Uterus (tissue), 4 donors: ENCODE data around the gene LOXL1. TPM values are rescaled to one million over a fixed set of nuclear protein-coding genes. Genes with fewer than 3 reads are reported as not detected.
A peak's percentile ranks its signal among the peaks of the same experiment; 100 is the strongest.

Experiments
- DNase-seq, 2 donors: peaks; one replicate each; pipeline ENCODE4 v3.0.0-alpha.2; 2019 to 2020
- H3K27ac ChIP-seq, 2 donors: fragments of 200-600 bp; sonication (generic); 1 replicate in 1 of 2; 2 replicates in 1 of 2; pipeline ENCODE4 v1.5.1; 2016 to 2018
- H3K27me3 ChIP-seq, 2 donors: fragments of 200-600 bp; sonication (generic); one replicate each; pipeline ENCODE4 v1.5.1; 2018 to 2019; ENCODE audit warnings: control low read depth in 1 of 2
- H3K36me3 ChIP-seq, 2 donors: fragments of 200-600 bp; sonication (generic); one replicate each; pipeline ENCODE4 v1.5.1; 2019; ENCODE audit warnings: control low read depth in 1 of 2
- H3K4me1 ChIP-seq, 2 donors: fragments of 200-600 bp; sonication (generic); one replicate each; pipeline ENCODE4 v1.5.1; 2018 to 2019; ENCODE audit warnings: control low read depth in 1 of 2
- H3K4me3 ChIP-seq, 2 donors: fragments of 200-600 bp; sonication (generic); 1 replicate in 1 of 2; 2 replicates in 1 of 2; pipeline ENCODE4 v1.5.1; 2018 to 2019; ENCODE audit warnings: mild to moderate bottlenecking in 1 of 2
- H3K9me3 ChIP-seq, 2 donors: fragments of 200-600 bp; sonication (generic); one replicate each; pipeline ENCODE4 v1.5.1; 2019; ENCODE audit warnings: control low read depth in 1 of 2
- POLR2A ChIP-seq, 2 donors: fragments of 450-650 bp; IDR thresholded peaks; one replicate each; pipeline ENCODE4 v1.6.1; 2016; ENCODE audit warnings: antibody characterized with exemption in 2 of 2, mild to moderate bottlenecking in 1 of 2, moderate library complexity in 1 of 2
- intact Hi-C: fragments of 100-400 bp; cut with DNase I; formaldehyde crosslinking; loops from one replicate; pipeline ENCODE4 v1.15.1; 2023; ENCODE audit warnings: low total_unique reads
- total RNA-seq, 4 donors: library from RNA; depleted of rRNA in 3 of 4; stranded (reverse); fragments of >200 nt in 3 of 4; gene quantifications; one replicate each; pipeline versions ENCODE4 v1.1.0 to v1.2.4, GENCODE V29; 2014 to 2023
- TF ChIP-seq, protein P1 (sequence below), 4 experiments: fragments of 200-600 bp in 2 of 4; fragments of 450-650 bp in 2 of 4; sonication (generic) in 2 of 4; IDR thresholded peaks; one replicate each; pipeline ENCODE4 v1.5.1; 2016 to 2019; ENCODE audit warnings: antibody characterized with exemption in 4 of 4, mild to moderate bottlenecking in 2 of 4, moderate library complexity in 1 of 4
- donor health status: DM: yes; HTN: yes; CAD: no.

The LOXL1 gene
- total RNA-seq, 4 donors from 2014 or later: 19.4 to 68.4 (median 33.1) TPM

DNA sequence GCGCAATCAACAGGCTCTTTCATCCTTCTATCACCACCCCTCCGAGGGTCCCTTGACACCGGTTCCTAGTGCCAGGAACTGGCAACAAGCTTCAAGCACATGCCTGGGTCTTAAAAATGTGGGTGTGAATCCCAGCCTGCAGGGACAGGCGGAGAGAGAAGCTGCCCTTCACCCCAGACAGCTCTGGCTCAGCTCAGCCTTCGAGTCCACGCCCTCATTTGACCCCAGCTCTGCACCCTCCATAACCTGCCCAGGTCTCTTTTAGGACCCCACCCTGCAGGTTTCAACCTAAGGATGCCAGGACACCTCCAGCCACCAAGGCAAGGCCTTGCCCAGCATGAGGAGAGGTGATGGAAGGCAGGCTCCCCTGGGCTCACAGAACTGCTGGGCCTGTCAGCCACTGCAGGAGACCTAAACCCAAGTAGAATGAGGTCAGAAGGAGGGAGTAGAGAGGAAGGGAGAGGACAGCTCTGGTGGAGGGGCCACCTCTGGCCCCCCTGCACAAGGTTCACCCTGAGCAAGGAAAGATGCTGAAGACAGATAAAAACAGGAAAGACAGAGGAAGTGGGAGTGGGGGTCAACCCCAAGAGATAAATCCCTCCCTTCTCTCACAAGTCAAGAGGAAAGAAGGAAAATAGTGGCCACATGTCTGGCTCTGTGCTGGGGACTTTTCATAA lies 2.6 kb upstream of the LOXL1 start:
- Histone ChIP-seq H3K36me3 (no peaks in the 10 kb centered on the region), H3K27ac (peak overlapping the region; percentile 60 to 92), H3K27me3 (no peaks in the 10 kb centered on the region), H3K9me3 (no peaks in the 10 kb centered on the region), H3K4me1 (peaks cover 5 to 11% of the 10 kb centered on the region in 2 donors), H3K4me3 (no peak overlapping the region)
- no peak for TF ChIP-seq POLR2A (IDR thresholded peaks at IDR 0.05)
- TF ChIP-seq, protein P1, sequence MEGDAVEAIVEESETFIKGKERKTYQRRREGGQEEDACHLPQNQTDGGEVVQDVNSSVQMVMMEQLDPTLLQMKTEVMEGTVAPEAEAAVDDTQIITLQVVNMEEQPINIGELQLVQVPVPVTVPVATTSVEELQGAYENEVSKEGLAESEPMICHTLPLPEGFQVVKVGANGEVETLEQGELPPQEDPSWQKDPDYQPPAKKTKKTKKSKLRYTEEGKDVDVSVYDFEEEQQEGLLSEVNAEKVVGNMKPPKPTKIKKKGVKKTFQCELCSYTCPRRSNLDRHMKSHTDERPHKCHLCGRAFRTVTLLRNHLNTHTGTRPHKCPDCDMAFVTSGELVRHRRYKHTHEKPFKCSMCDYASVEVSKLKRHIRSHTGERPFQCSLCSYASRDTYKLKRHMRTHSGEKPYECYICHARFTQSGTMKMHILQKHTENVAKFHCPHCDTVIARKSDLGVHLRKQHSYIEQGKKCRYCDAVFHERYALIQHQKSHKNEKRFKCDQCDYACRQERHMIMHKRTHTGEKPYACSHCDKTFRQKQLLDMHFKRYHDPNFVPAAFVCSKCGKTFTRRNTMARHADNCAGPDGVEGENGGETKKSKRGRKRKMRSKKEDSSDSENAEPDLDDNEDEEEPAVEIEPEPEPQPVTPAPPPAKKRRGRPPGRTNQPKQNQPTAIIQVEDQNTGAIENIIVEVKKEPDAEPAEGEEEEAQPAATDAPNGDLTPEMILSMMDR (IDR thresholded peaks at IDR 0.05): no peak
- DNase-seq: no peak
- intact Hi-C loops: no loop called here

DNA sequence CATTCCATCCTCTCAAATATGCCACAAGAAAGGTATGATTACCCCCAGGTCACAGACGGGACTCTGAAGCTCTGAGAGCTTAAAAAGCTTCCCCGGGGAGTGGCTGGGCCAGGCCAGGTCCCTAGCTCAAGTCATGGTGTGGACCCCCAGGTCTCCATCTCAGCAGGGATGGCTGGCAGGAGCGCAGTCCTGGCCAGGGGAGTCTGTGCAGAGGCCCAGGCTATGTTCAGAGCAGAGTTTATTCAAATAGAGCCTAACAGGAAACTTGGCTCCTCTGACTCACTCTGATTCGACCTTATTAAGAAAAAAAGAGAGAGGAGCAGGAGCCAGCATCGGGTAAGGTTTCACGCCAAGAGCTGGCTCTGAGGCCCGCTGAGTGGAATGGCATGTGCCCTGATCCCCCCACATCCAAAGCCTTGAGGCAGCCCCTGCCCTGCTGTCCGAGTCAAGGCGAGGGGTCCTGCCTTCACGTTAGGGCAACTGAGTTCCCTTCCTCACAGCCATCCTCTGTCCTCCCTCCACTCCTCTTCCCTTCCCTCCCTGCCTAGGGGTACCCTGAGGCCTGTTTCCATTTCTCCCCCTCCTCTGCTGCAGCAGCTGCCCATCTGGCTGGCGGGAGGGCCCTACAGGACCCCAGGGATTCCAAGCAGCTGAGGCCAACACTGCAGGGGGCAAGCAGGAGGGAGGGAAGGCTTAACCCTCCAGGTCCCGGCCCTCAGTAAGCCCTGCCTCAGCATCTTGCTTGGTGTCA lies 1.9 kb upstream of the LOXL1 start:
- intact Hi-C loops: no loop called here
- Histone ChIP-seq H3K27me3 (no peaks in the 10 kb centered on the region), H3K9me3 (no peaks in the 10 kb centered on the region), H3K4me3 (no peak overlapping the region), H3K36me3 (no peaks in the 10 kb centered on the region), H3K27ac (peak overlapping the region; percentile 60 to 92), H3K4me1 (peaks cover 5 to 11% of the 10 kb centered on the region in 2 donors)
- peak; percentile 57 to 58 for DNase-seq
- TF ChIP-seq POLR2A (IDR thresholded peaks at IDR 0.05): no peak
- TF ChIP-seq, protein P1 (IDR thresholded peaks at IDR 0.05): no peak

DNA sequence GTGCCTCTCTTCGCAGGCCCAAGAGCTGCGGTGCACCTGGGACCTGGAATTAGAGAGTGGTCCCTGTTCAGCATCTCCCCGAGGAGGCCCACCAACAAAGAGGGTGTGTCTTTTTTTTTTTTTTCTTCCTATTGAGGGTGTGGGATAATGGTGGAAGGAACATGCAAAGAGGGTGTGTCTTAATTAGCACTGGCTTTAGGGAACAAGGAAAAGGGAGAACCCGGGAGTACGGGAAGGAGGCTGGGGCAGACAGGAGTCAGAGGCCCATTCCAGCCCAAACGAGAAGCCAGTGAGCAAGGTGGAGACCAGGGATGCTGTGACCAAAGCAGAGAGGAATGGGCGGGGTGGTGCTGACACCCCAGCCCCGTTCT lies 429 bp upstream of the LOXL1 start:
- no peak for DNase-seq
- no peaks in the 10 kb centered on the region for H3K27me3 ChIP-seq
- peak overlapping the region in 1 of 2 donors; percentile 66 for H3K4me3 ChIP-seq
- no peak for TF ChIP-seq POLR2A (IDR thresholded peaks at IDR 0.05)
- TF ChIP-seq, protein P1 (IDR thresholded peaks at IDR 0.05): no peak
- no peaks in the 10 kb centered on the region for H3K9me3 ChIP-seq
- peak overlapping the region; percentile 63 to 92 for H3K27ac ChIP-seq
- intact Hi-C loops: no loop called here
- peaks cover 5 to 11% of the 10 kb centered on the region in 2 donors for H3K4me1 ChIP-seq
- no peaks in the 10 kb centered on the region for H3K36me3 ChIP-seq

DNA sequence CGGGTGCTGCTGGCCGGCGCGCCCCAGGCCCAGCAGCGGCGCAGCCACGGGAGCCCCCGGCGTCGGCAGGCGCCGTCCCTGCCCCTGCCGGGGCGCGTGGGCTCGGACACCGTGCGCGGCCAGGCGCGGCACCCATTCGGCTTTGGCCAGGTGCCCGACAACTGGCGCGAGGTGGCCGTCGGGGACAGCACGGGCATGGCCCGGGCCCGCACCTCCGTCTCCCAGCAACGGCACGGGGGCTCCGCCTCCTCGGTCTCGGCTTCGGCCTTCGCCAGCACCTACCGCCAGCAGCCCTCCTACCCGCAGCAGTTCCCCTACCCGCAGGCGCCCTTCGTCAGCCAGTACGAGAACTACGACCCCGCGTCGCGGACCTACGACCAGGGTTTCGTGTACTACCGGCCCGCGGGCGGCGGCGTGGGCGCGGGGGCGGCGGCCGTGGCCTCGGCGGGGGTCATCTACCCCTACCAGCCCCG lies 777 bp downstream of the LOXL1 start:
- peak; percentile 59 to 62 for DNase-seq
- TF ChIP-seq POLR2A (IDR thresholded peaks at IDR 0.05): no peak
- TF ChIP-seq, protein P1 (IDR thresholded peaks at IDR 0.05): no peak
- H3K4me1 ChIP-seq: peaks cover 5 to 11% of the 10 kb centered on the region in 2 donors
- H3K27ac ChIP-seq: peak overlapping the region; percentile 63 to 92
- H3K4me3 ChIP-seq: peak overlapping the region; percentile 37 to 66
- H3K36me3 ChIP-seq: no peaks in the 10 kb centered on the region
- H3K27me3 ChIP-seq: no peaks in the 10 kb centered on the region
- H3K9me3 ChIP-seq: no peaks in the 10 kb centered on the region
- intact Hi-C loops: no loop called here
